PC-3 (cell line): ENCODE measurements around the gene TCEA3.

Experiments
- CTCF ChIP-seq: fragments of 300-600 bp; sonication (generic); conservative IDR thresholded peaks from 2 replicates; pipeline ENCODE4 v1.5.1; 2017; ENCODE audit warnings: antibody characterized with exemption, low read depth, mild to moderate bottlenecking, low read length
- EZH2 ChIP-seq: fragments of 300-600 bp; sonication (generic); IDR thresholded peaks from one replicate; pipeline ENCODE4 v1.6.1; 2017; ENCODE audit warnings: antibody characterized with exemption, mild to moderate bottlenecking, low read length; ENCODE audit not compliant: unreplicated experiment

GRCh38 chr1:23394684-23395083 is 29.9 kb downstream of the TCEA3 start:
- TF ChIP-seq CTCF (no peak), EZH2 (no peak)
